ENCODE measurements around the gene CACNA1F.

Gene CACNA1F

DNA sequence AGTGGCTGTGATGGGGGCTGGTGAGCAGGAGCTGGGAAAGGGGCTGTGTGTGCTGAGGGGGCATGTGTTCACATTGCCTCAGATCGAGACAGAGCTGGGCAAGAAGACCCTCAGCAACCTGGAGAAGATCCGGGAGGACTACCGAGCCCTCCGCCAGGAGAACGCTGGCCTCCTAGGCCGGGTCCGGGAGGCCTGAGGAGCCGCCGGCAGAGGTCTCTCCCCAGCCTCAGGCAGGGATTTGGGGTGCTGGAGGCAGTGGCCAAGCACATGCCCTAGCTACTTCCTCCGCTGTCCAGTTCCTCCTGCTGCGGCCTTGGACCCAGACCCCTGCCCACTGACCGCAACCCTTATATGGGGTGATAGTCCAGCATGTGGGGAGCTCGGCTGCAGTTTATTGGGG, 16.9 kb upstream of the CACNA1F start:
- Histone ChIP-seq H3K4me3 (replicated peaks; ENCODE audit: insufficient read depth, low read length) (no peak overlapping the region), H3K27me3 (ENCODE audit: insufficient read depth, poor library complexity, severe bottlenecking) (no peaks in the 10 kb centered on the region), H3K27ac (replicated peaks) (no peak overlapping the region)
- TF ChIP-seq, protein P1, sequence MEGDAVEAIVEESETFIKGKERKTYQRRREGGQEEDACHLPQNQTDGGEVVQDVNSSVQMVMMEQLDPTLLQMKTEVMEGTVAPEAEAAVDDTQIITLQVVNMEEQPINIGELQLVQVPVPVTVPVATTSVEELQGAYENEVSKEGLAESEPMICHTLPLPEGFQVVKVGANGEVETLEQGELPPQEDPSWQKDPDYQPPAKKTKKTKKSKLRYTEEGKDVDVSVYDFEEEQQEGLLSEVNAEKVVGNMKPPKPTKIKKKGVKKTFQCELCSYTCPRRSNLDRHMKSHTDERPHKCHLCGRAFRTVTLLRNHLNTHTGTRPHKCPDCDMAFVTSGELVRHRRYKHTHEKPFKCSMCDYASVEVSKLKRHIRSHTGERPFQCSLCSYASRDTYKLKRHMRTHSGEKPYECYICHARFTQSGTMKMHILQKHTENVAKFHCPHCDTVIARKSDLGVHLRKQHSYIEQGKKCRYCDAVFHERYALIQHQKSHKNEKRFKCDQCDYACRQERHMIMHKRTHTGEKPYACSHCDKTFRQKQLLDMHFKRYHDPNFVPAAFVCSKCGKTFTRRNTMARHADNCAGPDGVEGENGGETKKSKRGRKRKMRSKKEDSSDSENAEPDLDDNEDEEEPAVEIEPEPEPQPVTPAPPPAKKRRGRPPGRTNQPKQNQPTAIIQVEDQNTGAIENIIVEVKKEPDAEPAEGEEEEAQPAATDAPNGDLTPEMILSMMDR (IDR thresholded peaks at IDR 0.05; ENCODE audit: insufficient read depth, low read length), result no peak
- TF ChIP-seq SPI1 (IDR thresholded peaks at IDR 0.05; ENCODE audit: borderline replicate concordance, low read depth), result no peak
- no peak for TF ChIP-seq GABPA (IDR thresholded peaks at IDR 0.05; ENCODE audit: low read depth)
- no peak for TF ChIP-seq POLR2AphosphoS5 (IDR thresholded peaks at IDR 0.05; ENCODE audit: low read depth)
- TF ChIP-seq, protein P2, sequence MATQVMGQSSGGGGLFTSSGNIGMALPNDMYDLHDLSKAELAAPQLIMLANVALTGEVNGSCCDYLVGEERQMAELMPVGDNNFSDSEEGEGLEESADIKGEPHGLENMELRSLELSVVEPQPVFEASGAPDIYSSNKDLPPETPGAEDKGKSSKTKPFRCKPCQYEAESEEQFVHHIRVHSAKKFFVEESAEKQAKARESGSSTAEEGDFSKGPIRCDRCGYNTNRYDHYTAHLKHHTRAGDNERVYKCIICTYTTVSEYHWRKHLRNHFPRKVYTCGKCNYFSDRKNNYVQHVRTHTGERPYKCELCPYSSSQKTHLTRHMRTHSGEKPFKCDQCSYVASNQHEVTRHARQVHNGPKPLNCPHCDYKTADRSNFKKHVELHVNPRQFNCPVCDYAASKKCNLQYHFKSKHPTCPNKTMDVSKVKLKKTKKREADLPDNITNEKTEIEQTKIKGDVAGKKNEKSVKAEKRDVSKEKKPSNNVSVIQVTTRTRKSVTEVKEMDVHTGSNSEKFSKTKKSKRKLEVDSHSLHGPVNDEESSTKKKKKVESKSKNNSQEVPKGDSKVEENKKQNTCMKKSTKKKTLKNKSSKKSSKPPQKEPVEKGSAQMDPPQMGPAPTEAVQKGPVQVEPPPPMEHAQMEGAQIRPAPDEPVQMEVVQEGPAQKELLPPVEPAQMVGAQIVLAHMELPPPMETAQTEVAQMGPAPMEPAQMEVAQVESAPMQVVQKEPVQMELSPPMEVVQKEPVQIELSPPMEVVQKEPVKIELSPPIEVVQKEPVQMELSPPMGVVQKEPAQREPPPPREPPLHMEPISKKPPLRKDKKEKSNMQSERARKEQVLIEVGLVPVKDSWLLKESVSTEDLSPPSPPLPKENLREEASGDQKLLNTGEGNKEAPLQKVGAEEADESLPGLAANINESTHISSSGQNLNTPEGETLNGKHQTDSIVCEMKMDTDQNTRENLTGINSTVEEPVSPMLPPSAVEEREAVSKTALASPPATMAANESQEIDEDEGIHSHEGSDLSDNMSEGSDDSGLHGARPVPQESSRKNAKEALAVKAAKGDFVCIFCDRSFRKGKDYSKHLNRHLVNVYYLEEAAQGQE (IDR thresholded peaks at IDR 0.05; ENCODE audit: insufficient replicate concordance, low read depth), result no peak
- no peak for DNase-seq (ENCODE audit: low read depth in 1 of 2, low spot score in 1 of 2)

DNA sequence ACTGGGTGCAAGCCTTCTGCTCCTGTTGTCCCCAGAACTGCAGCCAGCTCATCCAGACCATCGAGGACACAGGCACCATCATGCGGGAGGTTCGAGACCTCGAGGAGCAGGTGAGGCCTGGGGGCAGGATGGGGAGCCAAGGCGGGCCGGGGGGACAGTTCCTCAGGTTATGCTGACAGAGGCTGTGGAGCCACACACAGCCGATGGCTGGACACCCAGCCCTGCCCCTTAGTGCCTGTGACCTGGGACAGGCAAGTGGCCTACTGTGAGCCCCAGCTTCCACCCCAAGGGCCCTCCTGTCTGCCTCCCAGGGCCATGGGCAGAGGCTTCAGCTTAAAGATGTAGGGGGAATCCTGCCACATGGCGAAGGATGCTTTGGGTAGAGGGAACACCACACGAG, 16.5 kb upstream of the CACNA1F start:
- TF ChIP-seq SPI1 (IDR thresholded peaks at IDR 0.05; ENCODE audit: borderline replicate concordance, low read depth) (no peak), POLR2AphosphoS5 (IDR thresholded peaks at IDR 0.05; ENCODE audit: low read depth) (no peak), GABPA (IDR thresholded peaks at IDR 0.05; ENCODE audit: low read depth) (no peak)
- TF ChIP-seq, protein P2 (IDR thresholded peaks at IDR 0.05; ENCODE audit: insufficient replicate concordance, low read depth), result no peak
- TF ChIP-seq, protein P1 (IDR thresholded peaks at IDR 0.05; ENCODE audit: insufficient read depth, low read length), result no peak
- Histone ChIP-seq H3K4me3 (replicated peaks; ENCODE audit: insufficient read depth, low read length) (no peak overlapping the region), H3K27ac (replicated peaks) (no peak overlapping the region), H3K27me3 (ENCODE audit: insufficient read depth, poor library complexity, severe bottlenecking) (no peaks in the 10 kb centered on the region)
- DNase-seq (ENCODE audit: low read depth in 1 of 2, low spot score in 1 of 2), result no peak

- no peak for DNase-seq (ENCODE audit: low read depth in 1 of 2, low spot score in 1 of 2)
- no peaks in the 10 kb centered on the region for H3K27me3 ChIP-seq (ENCODE audit: insufficient read depth, poor library complexity, severe bottlenecking)
- no peak for TF ChIP-seq SPI1 (IDR thresholded peaks at IDR 0.05; ENCODE audit: borderline replicate concordance, low read depth)
- TF ChIP-seq GABPA (IDR thresholded peaks at IDR 0.05; ENCODE audit: low read depth), result no peak
- TF ChIP-seq, protein P2 (IDR thresholded peaks at IDR 0.05; ENCODE audit: insufficient replicate concordance, low read depth), result no peak
- TF ChIP-seq, protein P1 (IDR thresholded peaks at IDR 0.05; ENCODE audit: insufficient read depth, low read length), result no peak
- no peak for TF ChIP-seq POLR2AphosphoS5 (IDR thresholded peaks at IDR 0.05; ENCODE audit: low read depth)
- H3K4me3 ChIP-seq (replicated peaks; ENCODE audit: insufficient read depth, low read length), result no peak overlapping the region
- H3K27ac ChIP-seq (replicated peaks), result no peak overlapping the region
These were observed 15.9 kb upstream of the CACNA1F start for GRCh38 chrX:49249071-49249470.

All from HL-60 (cell line).